Measurements from ENCODE around the gene FOXN1. TPM values are rescaled to one million over a fixed set of nuclear protein-coding genes. Genes with fewer than 3 reads are reported as not detected.

Gene FOXN1
- polyA plus RNA-seq, 2 donors = 8.8 to 10.6 TPM

DNA sequence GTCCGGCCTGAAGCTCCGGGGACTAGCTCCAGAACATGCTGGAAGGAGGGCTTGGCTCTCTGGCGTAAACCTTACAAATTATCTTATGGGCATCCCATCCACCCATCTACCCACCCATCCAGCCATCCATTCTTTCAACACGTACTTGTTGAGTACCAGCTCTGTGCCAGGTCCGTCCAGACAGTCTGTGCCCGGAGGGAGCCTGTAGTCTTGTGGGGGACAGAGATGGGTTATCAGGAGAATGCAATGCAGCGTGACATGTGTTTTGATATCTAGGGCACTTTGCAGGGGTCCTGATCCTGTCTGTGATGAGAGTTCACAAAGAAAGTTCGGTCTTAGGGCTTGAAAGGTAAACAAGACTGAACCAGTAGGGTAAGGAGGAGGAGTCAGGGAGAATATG lies 36.8 kb upstream of the FOXN1 start:
- H3K4me1 ChIP-seq (ENCODE audit: control insufficient read depth in 2 of 2, insufficient read depth in 2 of 2, low read length in 1 of 2) = no peaks in the 10 kb centered on the region
- no peaks in the 10 kb centered on the region for H3K9me3 ChIP-seq (ENCODE audit: control insufficient read depth in 2 of 2, insufficient read depth in 1 of 2, low read depth in 1 of 2, low read length in 1 of 2)
- H3K36me3 ChIP-seq (ENCODE audit: control insufficient read depth in 2 of 2, insufficient read depth in 2 of 2, low read length in 1 of 2) = no peaks in the 10 kb centered on the region
- no peaks in the 10 kb centered on the region for H3K27me3 ChIP-seq (ENCODE audit: control insufficient read depth in 1 of 2, insufficient read depth in 2 of 2, low read length in 2 of 2)
- no peak overlapping the region for H3K27ac ChIP-seq (ENCODE audit: low read depth in 2 of 2, low read length in 1 of 2)
- 74 to 80% methylated on average over 8 of the region's 8 CpGs for WGBS, 2 donors
- no peak overlapping the region for H3K4me3 ChIP-seq (ENCODE audit: low read depth in 1 of 2, low read length in 2 of 2)

GRCh38 chr17:28470266-28470913 lies 35.8 kb upstream of the FOXN1 start:
- Histone ChIP-seq H3K27me3 (ENCODE audit: control insufficient read depth in 1 of 2, insufficient read depth in 2 of 2, low read length in 2 of 2) (no peaks in the 10 kb centered on the region), H3K4me1 (ENCODE audit: control insufficient read depth in 2 of 2, insufficient read depth in 2 of 2, low read length in 1 of 2) (no peaks in the 10 kb centered on the region), H3K27ac (ENCODE audit: low read depth in 2 of 2, low read length in 1 of 2) (no peak overlapping the region), H3K4me3 (ENCODE audit: low read depth in 1 of 2, low read length in 2 of 2) (no peak overlapping the region), H3K9me3 (ENCODE audit: control insufficient read depth in 2 of 2, insufficient read depth in 1 of 2, low read depth in 1 of 2, low read length in 1 of 2) (no peaks in the 10 kb centered on the region), H3K36me3 (ENCODE audit: control insufficient read depth in 2 of 2, insufficient read depth in 2 of 2, low read length in 1 of 2) (no peaks in the 10 kb centered on the region)
- 82 to 83% methylated on average over 7 of the region's 7 CpGs for WGBS, 2 donors

DNA sequence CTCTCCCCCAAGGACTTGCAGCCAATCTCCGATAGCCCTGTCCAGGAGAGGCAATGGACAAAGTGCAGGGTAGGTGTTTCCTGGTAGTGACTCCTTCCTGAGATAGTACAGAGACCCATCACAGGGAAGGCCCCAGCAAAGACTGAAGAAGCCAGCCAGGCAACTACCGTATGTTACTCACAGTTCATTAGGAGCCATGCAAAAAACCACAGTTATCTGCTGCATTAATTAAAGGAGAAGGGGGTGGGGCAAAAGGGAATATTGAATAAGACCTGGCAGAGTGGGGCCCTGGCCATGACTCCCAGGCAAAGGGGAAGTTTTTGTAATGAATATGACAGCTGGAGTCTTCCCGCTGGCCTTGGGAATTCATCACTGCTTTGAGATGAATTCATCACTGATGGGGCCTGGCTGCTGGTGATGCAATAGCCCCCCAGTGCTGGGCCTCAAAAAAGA lies 35.2 kb upstream of the FOXN1 start:
- Histone ChIP-seq H3K27me3 (ENCODE audit: control insufficient read depth in 1 of 2, insufficient read depth in 2 of 2, low read length in 2 of 2) (no peaks in the 10 kb centered on the region), H3K36me3 (ENCODE audit: control insufficient read depth in 2 of 2, insufficient read depth in 2 of 2, low read length in 1 of 2) (no peaks in the 10 kb centered on the region), H3K4me1 (ENCODE audit: control insufficient read depth in 2 of 2, insufficient read depth in 2 of 2, low read length in 1 of 2) (no peaks in the 10 kb centered on the region), H3K9me3 (ENCODE audit: control insufficient read depth in 2 of 2, insufficient read depth in 1 of 2, low read depth in 1 of 2, low read length in 1 of 2) (no peaks in the 10 kb centered on the region), H3K27ac (ENCODE audit: low read depth in 2 of 2, low read length in 1 of 2) (no peak overlapping the region), H3K4me3 (ENCODE audit: low read depth in 1 of 2, low read length in 2 of 2) (no peak overlapping the region)
- 63 to 71% methylated on average over 3 of the region's 3 CpGs for WGBS, 2 donors

DNA sequence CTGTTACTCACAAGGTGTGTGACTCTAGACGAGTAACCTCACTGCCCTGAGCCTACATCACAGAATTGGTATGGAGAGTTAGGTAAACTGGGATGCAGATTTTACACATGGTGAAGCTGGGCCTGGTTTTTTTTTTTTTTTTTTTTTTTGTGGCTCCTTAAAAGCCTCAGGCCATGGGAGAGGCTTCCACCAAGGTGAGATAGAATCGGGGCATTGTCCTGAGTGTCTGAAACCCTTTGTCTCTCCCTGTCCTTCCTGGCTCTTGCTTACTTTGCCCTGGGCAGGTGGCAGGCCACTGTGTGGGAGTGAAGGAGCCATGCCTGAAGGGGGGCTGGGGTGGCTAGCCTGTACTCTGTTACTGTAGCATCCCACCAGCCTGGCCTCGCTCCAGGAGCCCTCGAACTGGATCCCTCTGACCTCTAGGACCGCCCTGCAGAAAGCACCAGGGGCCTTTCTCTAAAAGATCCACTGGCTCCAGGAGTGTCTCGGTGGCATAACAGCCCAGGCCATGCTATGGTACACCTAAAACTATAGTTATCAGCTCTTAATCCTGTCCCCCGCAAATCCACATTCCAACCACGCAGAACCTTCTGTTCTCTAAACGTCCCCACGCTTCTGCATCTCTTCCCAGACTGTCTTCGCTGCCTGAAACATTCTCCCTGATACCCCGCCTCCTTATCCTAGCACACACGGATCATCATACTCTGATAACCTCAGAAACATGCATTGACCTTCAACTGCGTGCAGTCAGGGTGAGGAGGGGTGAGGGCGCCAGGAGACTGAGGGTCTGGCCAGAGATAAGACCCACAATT lies 34.4 kb upstream of the FOXN1 start:
- no peaks in the 10 kb centered on the region for H3K4me1 ChIP-seq (ENCODE audit: control insufficient read depth in 2 of 2, insufficient read depth in 2 of 2, low read length in 1 of 2)
- 71 to 74% methylated on average over 15 of the region's 15 CpGs for WGBS, 2 donors

DNA sequence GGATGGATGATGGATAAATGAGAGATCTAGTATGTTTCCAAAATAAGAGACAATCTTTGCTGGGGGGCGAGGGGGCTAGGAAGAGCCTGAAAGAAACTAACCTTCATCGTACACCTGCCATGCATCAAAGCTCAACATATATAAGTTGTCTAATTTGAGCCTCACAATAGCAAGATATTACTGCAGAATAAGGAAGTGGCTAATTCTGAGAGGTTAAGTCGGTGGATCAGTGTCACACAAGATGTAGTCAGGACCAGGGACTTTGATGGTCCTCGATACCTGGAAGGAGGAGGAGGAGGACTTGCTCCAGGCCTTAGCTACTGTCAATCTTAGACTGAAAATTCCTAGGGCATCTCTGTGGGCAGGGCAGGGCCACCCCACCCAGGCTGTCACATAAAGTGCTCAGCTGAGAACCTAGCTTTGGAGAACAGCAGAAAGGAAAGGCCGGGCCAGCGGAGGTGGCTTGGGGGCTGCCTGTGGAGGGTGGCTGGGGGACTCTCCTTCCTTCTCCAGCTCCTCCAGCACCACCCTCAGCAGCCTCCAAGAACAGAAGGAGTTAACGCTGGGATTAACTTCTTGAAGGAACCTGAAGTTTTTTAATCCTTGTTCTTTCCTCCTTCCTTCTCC lies 33.2 kb upstream of the FOXN1 start:
- Histone ChIP-seq H3K27ac (ENCODE audit: low read depth in 2 of 2, low read length in 1 of 2) (no peak overlapping the region), H3K36me3 (ENCODE audit: control insufficient read depth in 2 of 2, insufficient read depth in 2 of 2, low read length in 1 of 2) (no peaks in the 10 kb centered on the region), H3K4me1 (ENCODE audit: control insufficient read depth in 2 of 2, insufficient read depth in 2 of 2, low read length in 1 of 2) (no peaks in the 10 kb centered on the region), H3K9me3 (ENCODE audit: control insufficient read depth in 2 of 2, insufficient read depth in 1 of 2, low read depth in 1 of 2, low read length in 1 of 2) (no peaks in the 10 kb centered on the region), H3K4me3 (ENCODE audit: low read depth in 1 of 2, low read length in 2 of 2) (no peak overlapping the region), H3K27me3 (ENCODE audit: control insufficient read depth in 1 of 2, insufficient read depth in 2 of 2, low read length in 2 of 2) (no peaks in the 10 kb centered on the region)
- WGBS, 2 donors = 85 to 90% methylated on average over 7 of the region's 7 CpGs

More for the DNA sequence above, 34.4 kb upstream of the FOXN1 start:
- Histone ChIP-seq H3K27me3 (ENCODE audit: control insufficient read depth in 1 of 2, insufficient read depth in 2 of 2, low read length in 2 of 2) (no peaks in the 10 kb centered on the region), H3K36me3 (ENCODE audit: control insufficient read depth in 2 of 2, insufficient read depth in 2 of 2, low read length in 1 of 2) (no peaks in the 10 kb centered on the region), H3K4me3 (ENCODE audit: low read depth in 1 of 2, low read length in 2 of 2) (no peak overlapping the region), H3K27ac (ENCODE audit: low read depth in 2 of 2, low read length in 1 of 2) (no peak overlapping the region), H3K9me3 (ENCODE audit: control insufficient read depth in 2 of 2, insufficient read depth in 1 of 2, low read depth in 1 of 2, low read length in 1 of 2) (no peaks in the 10 kb centered on the region)

DNA sequence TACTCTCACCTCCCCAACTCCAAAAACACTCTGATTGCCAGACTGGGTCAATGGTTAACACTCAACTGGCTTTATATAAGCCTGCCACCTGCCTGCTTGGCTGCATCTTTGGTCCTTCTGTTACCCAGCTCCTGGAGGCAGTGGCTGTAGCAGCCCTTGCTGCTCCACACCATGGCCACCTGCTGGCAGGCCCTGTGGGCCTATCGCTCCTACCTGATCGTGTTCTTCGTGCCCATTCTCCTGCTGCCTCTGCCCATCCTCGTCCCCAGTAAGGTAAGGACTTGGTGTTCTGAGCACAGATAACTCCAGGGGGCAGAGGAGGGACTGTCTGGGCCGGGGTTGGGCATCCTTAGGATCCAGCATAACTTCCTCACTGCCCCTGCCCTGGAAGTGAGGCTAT lies 32.6 kb upstream of the FOXN1 start, which contains the start of gene SLC13A2:
SLC13A2 (plus strand) TSS at position 103 of the 400 bp plus-strand sequence; CDS start at position 172, 69 bp downstream.
- H3K27me3 ChIP-seq (ENCODE audit: control insufficient read depth in 1 of 2, insufficient read depth in 2 of 2, low read length in 2 of 2) = no peaks in the 10 kb centered on the region
- no peak within 1 kb of the TSS for H3K4me3 ChIP-seq (ENCODE audit: low read depth in 1 of 2, low read length in 2 of 2)
- no peaks in the 10 kb centered on the region for H3K36me3 ChIP-seq (ENCODE audit: control insufficient read depth in 2 of 2, insufficient read depth in 2 of 2, low read length in 1 of 2)
- H3K27ac ChIP-seq (ENCODE audit: low read depth in 2 of 2, low read length in 1 of 2) = no peak within 1 kb of the TSS
- H3K4me1 ChIP-seq (ENCODE audit: control insufficient read depth in 2 of 2, insufficient read depth in 2 of 2, low read length in 1 of 2) = no peaks in the 10 kb centered on the region
- WGBS, 2 donors = 56 to 80% methylated on average over 5 of the region's 5 CpGs
- no peaks in the 10 kb centered on the region for H3K9me3 ChIP-seq (ENCODE audit: control insufficient read depth in 2 of 2, insufficient read depth in 1 of 2, low read depth in 1 of 2, low read length in 1 of 2)

DNA sequence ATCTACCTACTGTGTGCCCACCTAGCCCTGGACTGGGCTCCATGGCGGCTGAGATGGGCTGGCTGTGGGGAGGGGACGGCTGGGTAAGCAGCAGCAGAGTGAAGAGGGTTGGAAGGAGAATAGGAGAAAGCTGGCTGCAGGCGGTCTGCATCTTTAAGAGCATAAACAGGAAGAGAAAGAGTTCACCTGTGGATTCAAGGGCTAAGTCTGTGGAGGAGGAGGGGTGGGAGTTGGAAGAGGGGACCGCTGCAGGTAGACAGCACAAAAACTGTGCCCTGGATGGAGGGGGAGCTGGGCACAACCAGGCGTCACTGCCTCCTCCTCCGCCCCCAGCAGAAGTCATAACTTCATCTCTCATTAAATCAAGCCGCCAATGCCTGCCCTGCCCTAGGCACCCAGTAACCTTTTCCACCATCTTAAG lies 32.0 kb upstream of the FOXN1 start:
- Histone ChIP-seq H3K9me3 (ENCODE audit: control insufficient read depth in 2 of 2, insufficient read depth in 1 of 2, low read depth in 1 of 2, low read length in 1 of 2) (no peaks in the 10 kb centered on the region), H3K4me3 (ENCODE audit: low read depth in 1 of 2, low read length in 2 of 2) (no peak overlapping the region), H3K27me3 (ENCODE audit: control insufficient read depth in 1 of 2, insufficient read depth in 2 of 2, low read length in 2 of 2) (no peaks in the 10 kb centered on the region), H3K27ac (ENCODE audit: low read depth in 2 of 2, low read length in 1 of 2) (no peak overlapping the region), H3K4me1 (ENCODE audit: control insufficient read depth in 2 of 2, insufficient read depth in 2 of 2, low read length in 1 of 2) (no peaks in the 10 kb centered on the region), H3K36me3 (ENCODE audit: control insufficient read depth in 2 of 2, insufficient read depth in 2 of 2, low read length in 1 of 2) (no peaks in the 10 kb centered on the region)
- 74 to 78% methylated on average over 7 of the region's 7 CpGs for WGBS, 2 donors

DNA sequence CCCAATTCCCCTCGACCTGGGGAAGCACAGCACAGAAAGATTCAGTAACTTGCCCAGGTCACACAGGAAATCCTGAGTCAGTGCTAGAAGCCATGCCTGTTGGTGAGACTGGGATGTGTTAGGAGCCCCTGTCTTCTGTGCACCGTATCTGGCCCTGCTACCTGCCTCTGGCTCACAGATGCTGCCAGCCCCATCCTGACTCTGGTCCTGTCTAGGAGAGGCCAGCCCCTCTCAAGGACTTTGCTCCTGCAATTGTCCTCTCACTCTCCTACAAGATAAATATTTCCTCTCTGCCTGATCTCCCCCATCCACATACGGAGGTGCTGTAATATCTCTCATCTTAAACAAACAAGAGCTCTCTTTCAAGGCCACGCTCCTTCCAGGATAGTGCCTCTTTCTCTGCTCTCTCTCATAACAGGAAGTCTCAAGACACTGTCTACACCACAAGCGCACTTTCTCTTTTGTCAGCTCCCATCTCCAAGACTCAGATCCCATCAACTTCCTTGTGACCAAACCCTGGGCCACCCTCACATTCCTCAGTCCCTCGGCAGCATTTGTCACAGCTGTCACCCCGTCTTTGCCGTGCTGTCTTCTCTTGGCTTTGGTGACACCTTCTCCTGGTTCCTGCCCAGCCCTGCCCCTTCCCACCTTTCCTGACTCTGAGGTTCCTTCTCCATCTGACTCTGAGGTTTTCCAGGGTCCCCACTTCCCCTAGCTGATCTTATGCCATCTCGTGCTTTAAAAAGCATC lies 30.8 kb upstream of the FOXN1 start:
- Histone ChIP-seq H3K4me3 (ENCODE audit: low read depth in 1 of 2, low read length in 2 of 2) (no peak overlapping the region), H3K36me3 (ENCODE audit: control insufficient read depth in 2 of 2, insufficient read depth in 2 of 2, low read length in 1 of 2) (no peaks in the 10 kb centered on the region), H3K27me3 (ENCODE audit: control insufficient read depth in 1 of 2, insufficient read depth in 2 of 2, low read length in 2 of 2) (no peaks in the 10 kb centered on the region), H3K4me1 (ENCODE audit: control insufficient read depth in 2 of 2, insufficient read depth in 2 of 2, low read length in 1 of 2) (no peaks in the 10 kb centered on the region), H3K9me3 (ENCODE audit: control insufficient read depth in 2 of 2, insufficient read depth in 1 of 2, low read depth in 1 of 2, low read length in 1 of 2) (no peaks in the 10 kb centered on the region), H3K27ac (ENCODE audit: low read depth in 2 of 2, low read length in 1 of 2) (no peak overlapping the region)
- WGBS, 2 donors = 48 to 53% methylated on average over 9 of the region's 9 CpGs

Measured in esophagus (tissue), 2 donors.